Spleen (tissue), 11 donors: ENCODE data around the gene TUBD1. TPM values are rescaled to one million over a fixed set of nuclear protein-coding genes. Genes with fewer than 3 reads are reported as not detected.

Experiments used
- DNase-seq: peaks from one replicate; pipeline ENCODE4 v3.0.0-alpha.2; 2020
- H3K27ac ChIP-seq, 8 donors: fragments of 200-600 bp; sonication (generic) in 7 of 8; 1 replicate in 4 of 8; 2 replicates in 4 of 8; pipeline versions ENCODE4 v1.5.0 to v1.8.0; 2016 to 2021; ENCODE audit warnings: inconsistent platforms in 4 of 8, mild to moderate bottlenecking in 4 of 8, moderate library complexity in 1 of 8
- H3K27me3 ChIP-seq, 7 donors: fragments of 200-600 bp; sonication (generic) in 6 of 7; replicated peaks in 1 of 7; 1 replicate in 4 of 7; 2 replicates in 3 of 7; pipeline versions ENCODE4 v1.5.0 to v1.8.0; 2016 to 2021; ENCODE audit warnings: inconsistent platforms in 3 of 7, mild to moderate bottlenecking in 1 of 7
- H3K36me3 ChIP-seq, 6 donors: fragments of 200-600 bp; sonication (generic) in 5 of 6; 1 replicate in 4 of 6; 2 replicates in 2 of 6; pipeline versions ENCODE4 v1.5.0 to v1.8.0; 2016 to 2021; ENCODE audit warnings: inconsistent platforms in 2 of 6
- H3K4me1 ChIP-seq, 6 donors: fragments of 200-600 bp; sonication (generic) in 5 of 6; 1 replicate in 3 of 6; 2 replicates in 3 of 6; pipeline versions ENCODE4 v1.5.0 to v1.8.0; 2016 to 2021; ENCODE audit warnings: inconsistent platforms in 3 of 6
- H3K4me3 ChIP-seq, 8 donors: fragments of 200-600 bp; sonication (generic) in 7 of 8; 1 replicate in 4 of 8; 2 replicates in 4 of 8; pipeline versions ENCODE4 v1.5.0 to v1.8.0; 2016 to 2021; ENCODE audit warnings: inconsistent platforms in 4 of 8, mild to moderate bottlenecking in 4 of 8, moderate library complexity in 2 of 8
- H3K9me3 ChIP-seq, 8 donors: fragments of 200-600 bp; sonication (generic) in 7 of 8; 1 replicate in 4 of 8; 2 replicates in 4 of 8; pipeline versions ENCODE4 v1.5.0 to v1.8.0; 2016 to 2021; ENCODE audit warnings: inconsistent platforms in 4 of 8
- CTCF ChIP-seq, 11 experiments: fragments of 200-600 bp in 7 of 11; fragments of 450-650 bp in 4 of 11; sonication (generic) in 4 of 11; IDR thresholded peaks in 8 of 11; conservative IDR thresholded peaks in 3 of 11; 1 replicate in 7 of 11; 2 replicates in 4 of 11; pipeline versions ENCODE4 v1.4.0 to v1.8.0; 2016 to 2021; ENCODE audit warnings: antibody characterized with exemption in 11 of 11, inconsistent platforms in 4 of 11, mild to moderate bottlenecking in 1 of 11
- POLR2A ChIP-seq, 3 donors: fragments of 450-650 bp; IDR thresholded peaks; one replicate each; pipeline ENCODE4 v1.5.1; 2017; ENCODE audit warnings: antibody characterized with exemption in 3 of 3, mild to moderate bottlenecking in 1 of 3
- POLR2AphosphoS5 ChIP-seq, 3 donors: sonication (generic); formaldehyde crosslinking; IDR thresholded peaks; one replicate each; pipeline ENCODE4 v1.5.1; 2017; ENCODE audit warnings: antibody characterized with exemption in 3 of 3
- WGBS, 5 donors: extraction: QIAGEN DNeasy Blood & Tissue Kit in 3 of 5; methylation state at CpG; one replicate each; pipeline versions ENCODE4 v1.1.5 to v1.1.7; 2013 to 2018; 5-methylcytosine and 5-hydroxymethylcytosine counted together
- intact Hi-C: fragments of 100-400 bp; cut with DNase I; formaldehyde crosslinking; loops from one replicate; pipeline ENCODE4 v1.15.0; 2023; ENCODE audit warnings: low total_unique reads
- microRNA-seq, 3 donors: library from miRNA; unstranded; fragments of <30 nt; microRNA quantifications; one replicate each; pipeline versions ENCODE4 to v1.1.0, GENCODE V29; 2019 to 2020
- polyA plus RNA-seq, 3 donors: library from polyadenylated mRNA; stranded (reverse); fragments of 200-250 nt; gene quantifications; one replicate each; pipeline ENCODE4 v1.2.1, GENCODE V29; 2013
- small RNA-seq, 4 donors: library from RNA; depleted of rRNA; stranded (forward); fragments of <200 nt; gene quantifications; one replicate each; pipeline ENCODE3, GENCODE V24; 2016
- total RNA-seq, 7 donors: library from RNA; depleted of rRNA in 3 of 7; stranded (reverse); fragments of >200 nt in 3 of 7; fragmentation: NEBNext Ultra II Directional in 4 of 7; extraction: Animal tissue kit (Norgen Biotek cat#: 25700) in 4 of 7; gene quantifications; one replicate each; pipeline versions ENCODE4 v1.1.0 to v1.2.1, GENCODE V29; 2016 to 2021
- donor health status: healthy with polysubstance abuse.
- donor health status: DM: no; HTN: no; CAD: no; lungs with moderate emphysema.
- donor health status: DM: no; HTN: no; CAD: no.
- donor health status: Bipolar disorder and iron deficiency.
- donor health status: healthy.
- donor health status: DM: no; HTN: no; CAD: no.
- donor health status: DM: yes; HTN: yes; CAD: no.

TUBD1 gene
- total and polyA plus RNA-seq, 10 donors: 6.0 to 25.4 (median 10.4) TPM

DNA sequence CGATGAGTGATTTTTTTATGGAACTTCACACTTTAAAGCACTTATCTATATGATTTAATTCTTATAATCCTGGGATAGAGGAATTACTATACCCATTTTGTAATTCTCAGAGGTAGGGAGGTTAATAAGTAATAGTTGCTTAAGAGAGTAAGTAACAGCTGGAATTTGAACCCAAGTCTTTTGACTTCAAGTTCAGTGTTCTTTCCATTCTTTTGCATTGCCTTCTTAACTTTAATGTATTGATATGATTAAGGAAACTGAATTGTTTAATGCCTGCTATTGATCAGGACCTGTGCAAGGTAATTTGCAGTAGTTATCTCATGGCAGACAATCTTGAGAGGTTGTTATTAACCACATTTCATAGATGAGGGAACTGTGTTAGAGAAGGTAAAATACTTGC is 78.5 kb downstream of the TUBD1 start:
- Histone ChIP-seq H3K4me1 (peaks cover 0 to 13% (median 0%) of the 10 kb centered on the region in 6 donors), H3K4me3 (no peak overlapping the region), H3K27me3 (no peaks in the 10 kb centered on the region), H3K36me3 (peaks cover 0 to 97% (median 21%) of the 10 kb centered on the region in 6 donors), H3K9me3 (no peaks in the 10 kb centered on the region), H3K27ac (peak overlapping the region in 1 of 8 donors; percentile 36)
- 93 to 100% (median 96%) methylated on average over 1 of the region's 1 CpG for WGBS, 5 donors
- no peak for TF ChIP-seq POLR2A (IDR thresholded peaks at IDR 0.05)
- TF ChIP-seq CTCF (IDR thresholded peaks at IDR 0.05 in 8 of 11, conservative IDR thresholded peaks at IDR 0.05 in 3 of 11): no peak
- no peak for TF ChIP-seq POLR2AphosphoS5 (IDR thresholded peaks at IDR 0.05)
- no peak for DNase-seq
- intact Hi-C loops: no loop called here

GRCh38 chr17:59812139-59812538 is 80.6 kb downstream of the TUBD1 start:
- no peak for DNase-seq
- TF ChIP-seq POLR2AphosphoS5 (IDR thresholded peaks at IDR 0.05) (no peak), CTCF (IDR thresholded peaks at IDR 0.05 in 8 of 11, conservative IDR thresholded peaks at IDR 0.05 in 3 of 11) (no peak), POLR2A (IDR thresholded peaks at IDR 0.05) (no peak)
- no peak overlapping the region for H3K27ac ChIP-seq
- 43 to 69% (median 46%) methylated on average over 3 of the region's 3 CpGs for WGBS, 5 donors
- H3K4me1 ChIP-seq: peaks cover 0 to 13% (median 0%) of the 10 kb centered on the region in 6 donors
- intact Hi-C loops: no loop called here
- H3K9me3 ChIP-seq: no peaks in the 10 kb centered on the region
- H3K27me3 ChIP-seq: no peaks in the 10 kb centered on the region
- H3K36me3 ChIP-seq: peaks cover 0 to 83% (median 21%) of the 10 kb centered on the region in 6 donors
- no peak overlapping the region for H3K4me3 ChIP-seq

GRCh38 chr17:59811209-59811608 is 81.5 kb downstream of the TUBD1 start:
- TF ChIP-seq POLR2A (IDR thresholded peaks at IDR 0.05) (no peak), CTCF (IDR thresholded peaks at IDR 0.05 in 8 of 11, conservative IDR thresholded peaks at IDR 0.05 in 3 of 11) (no peak), POLR2AphosphoS5 (IDR thresholded peaks at IDR 0.05) (no peak)
- intact Hi-C loops: no loop called here
- Histone ChIP-seq H3K27ac (no peak overlapping the region), H3K27me3 (no peaks in the 10 kb centered on the region), H3K4me1 (peaks cover 0 to 13% (median 0%) of the 10 kb centered on the region in 6 donors), H3K4me3 (no peak overlapping the region), H3K36me3 (peaks cover 0 to 75% (median 21%) of the 10 kb centered on the region in 6 donors), H3K9me3 (no peaks in the 10 kb centered on the region)
- no peak for DNase-seq
- WGBS, 5 donors: 90 to 100% (median 95%) methylated on average over 1 of the region's 1 CpG

DNA sequence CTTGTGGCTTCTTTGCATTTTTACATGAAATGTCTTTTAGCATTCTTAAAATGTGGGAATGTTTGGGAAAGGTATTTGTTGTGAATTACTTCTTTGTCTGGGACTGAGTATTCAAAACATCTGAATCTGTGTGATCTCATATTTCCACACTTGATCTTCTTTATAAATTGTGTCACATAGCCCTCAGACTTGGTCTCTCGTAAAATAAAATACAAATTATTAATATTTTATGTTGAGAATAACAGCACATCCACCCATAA is 81.9 kb downstream of the TUBD1 start:
- intact Hi-C loops: no loop called here
- Histone ChIP-seq H3K4me1 (peaks cover 0 to 15% (median 0%) of the 10 kb centered on the region in 6 donors), H3K27me3 (no peaks in the 10 kb centered on the region), H3K4me3 (no peak overlapping the region), H3K27ac (no peak overlapping the region), H3K36me3 (peaks cover 0 to 71% (median 21%) of the 10 kb centered on the region in 6 donors), H3K9me3 (no peaks in the 10 kb centered on the region)
- DNase-seq: no peak
- WGBS, 5 donors: 91 to 100% (median 98%) methylated on average over 1 of the region's 1 CpG
- TF ChIP-seq POLR2A (IDR thresholded peaks at IDR 0.05) (no peak), POLR2AphosphoS5 (IDR thresholded peaks at IDR 0.05) (no peak), CTCF (IDR thresholded peaks at IDR 0.05 in 8 of 11, conservative IDR thresholded peaks at IDR 0.05 in 3 of 11) (no peak)

Small RNA genes within 50 kb of the gene (microRNA-seq; reads per million reads assigned to microRNA genes)
- gene MIR21: 66,353 to 213,860 (median 164,653) reads per million in 3 donors

Small RNA genes within 50 kb of the gene (small RNA-seq; reads per million reads assigned to genes)
- gene RNU6-450P: 0 reads per million in 4 donors
- gene RPS29P21: 0 reads per million in 4 donors

Other genes with a start within 250 kb of the TUBD1 start
- 10 to 100 TPM; 14.4 to 30.9 (median 18.4) TPM for gene PTRH2, start 185.5 kb downstream of the TUBD1 start, total RNA-seq
- gene PTRH2, start 185.5 kb downstream of the TUBD1 start, polyA plus RNA-seq: 10 to 100 TPM; 23.9 to 28.3 (median 27.6) TPM
- 100 to 1,000 TPM; 202 to 649 (median 372) TPM for gene VMP1, start 185.3 kb downstream of the TUBD1 start, total RNA-seq
- 10 to 100 TPM; 53.2 to 81.2 (median 65.8) TPM for gene VMP1, start 185.3 kb downstream of the TUBD1 start, polyA plus RNA-seq
- 10 to 100 TPM; 38.9 to 51.5 (median 49.5) TPM for gene RPS6KB1, start 178 bp upstream of the TUBD1 start, total RNA-seq
- 10 to 100 TPM in 1 of 3 donors, 1 to 10 TPM in 2; 8.2 to 13.2 (median 9.8) TPM for gene RPS6KB1, start 178 bp upstream of the TUBD1 start, polyA plus RNA-seq
- gene RNFT1, start 71.8 kb upstream of the TUBD1 start, total RNA-seq: 10 to 100 TPM; 15.3 to 38.9 (median 21.1) TPM
- gene RNFT1, start 71.8 kb upstream of the TUBD1 start, polyA plus RNA-seq: 10 to 100 TPM; 18.1 to 35.5 (median 28.3) TPM
- gene HEATR6, start 186.0 kb upstream of the TUBD1 start, total RNA-seq: 10 to 100 TPM; 20.0 to 26.9 (median 22.0) TPM
- gene HEATR6, start 186.0 kb upstream of the TUBD1 start, polyA plus RNA-seq: 10 to 100 TPM in 2 of 3 donors, 1 to 10 TPM in 1; 8.2 to 13.4 (median 10.4) TPM